ENCODE data around the gene EPS8. TPM values are rescaled to one million over a fixed set of nuclear protein-coding genes. Genes with fewer than 3 reads are reported as not detected.
"Not testable (repeated sequence)": the region's sequence is repeated elsewhere in the genome, so short reads cannot be mapped to it uniquely, and the experiment has no call there.

The EPS8 gene
- total RNA-seq, 1 experiment from 2014 or later, result 85.3 TPM

- Mint-ChIP-seq H3K36me3 (ENCODE audit: insufficient read depth, unreplicated experiment) (no peaks in the 10 kb centered on the region), H3K9me3 (ENCODE audit: unreplicated experiment) (peaks cover 12% of the 10 kb centered on the region), H3K27me3 (ENCODE audit: insufficient read depth, unreplicated experiment) (no peaks in the 10 kb centered on the region), H3K27ac (ENCODE audit: low read depth, unreplicated experiment) (no peak overlapping the region), H3K4me3 (ENCODE audit: unreplicated experiment) (no peak overlapping the region), H3K4me1 (ENCODE audit: insufficient read depth, unreplicated experiment) (peaks cover 41% of the 10 kb centered on the region)
- ChIA-PET CTCF (interaction anchor here (0.7 kb wide), 1 partner anchor 587 kb away, joined by 3 read pairs; no protein-coding TSS in a partner anchor), POLR2A (interaction anchor here (0.8 kb wide), 1 partner anchor 13 kb away, joined by 3 read pairs; no protein-coding TSS in a partner anchor)
- intact Hi-C loops (cut with micrococcal nuclease), result no loop called here
- TF ChIP-seq CTCF (IDR thresholded peaks at IDR 0.05; ENCODE audit: unreplicated experiment), result no peak
- DNase-seq (ENCODE audit: unreplicated experiment), result no peak
- BruUV-seq (replicated peaks), result no TSS peak
Observed at GRCh38 chr12:15767301-15767700, 21.9 kb downstream of the EPS8 start.

GRCh38 chr12:15763328-15763727, 25.9 kb downstream of the EPS8 start:
- Mint-ChIP-seq H3K27ac (ENCODE audit: low read depth, unreplicated experiment) (no peak overlapping the region), H3K4me1 (ENCODE audit: insufficient read depth, unreplicated experiment) (peaks cover 24% of the 10 kb centered on the region), H3K27me3 (ENCODE audit: insufficient read depth, unreplicated experiment) (no peaks in the 10 kb centered on the region), H3K36me3 (ENCODE audit: insufficient read depth, unreplicated experiment) (no peaks in the 10 kb centered on the region), H3K4me3 (ENCODE audit: unreplicated experiment) (no peak overlapping the region), H3K9me3 (ENCODE audit: unreplicated experiment) (peaks cover 30% of the 10 kb centered on the region)
- intact Hi-C loops (cut with micrococcal nuclease), result no loop called here
- ChIA-PET POLR2A (interaction anchor here (0.7 to 1.2 kb wide), 3 partner anchors 18 to 148 kb away, joined by 3 read pairs; partner anchors contain the start of gene DERA), CTCF (interaction anchor here (0.6 to 1.7 kb wide), 2 partner anchors 9 to 126 kb away, joined by 3 to 9 read pairs; no protein-coding TSS in a partner anchor)
- no TSS peak for BruUV-seq (replicated peaks)
- no peak for DNase-seq (ENCODE audit: unreplicated experiment)
- no peak for TF ChIP-seq CTCF (IDR thresholded peaks at IDR 0.05; ENCODE audit: unreplicated experiment)

- H3K9me3 Mint-ChIP-seq (ENCODE audit: unreplicated experiment), result peaks cover 30% of the 10 kb centered on the region
- CTCF ChIA-PET, result interaction anchor here (0.6 to 1.6 kb wide), 2 partner anchors 11 to 23 kb away, joined by 3 to 6 read pairs; no protein-coding TSS in a partner anchor
- H3K36me3 Mint-ChIP-seq (ENCODE audit: insufficient read depth, unreplicated experiment); DNase-seq (ENCODE audit: unreplicated experiment); H3K27me3 Mint-ChIP-seq (ENCODE audit: insufficient read depth, unreplicated experiment); H3K4me3 Mint-ChIP-seq (ENCODE audit: unreplicated experiment); BruUV-seq (replicated peaks); H3K27ac Mint-ChIP-seq (ENCODE audit: low read depth, unreplicated experiment); POLR2A ChIA-PET; intact Hi-C loops (cut with micrococcal nuclease): not testable (repeated sequence)
- peaks cover 27% of the 10 kb centered on the region for H3K4me1 Mint-ChIP-seq (ENCODE audit: insufficient read depth, unreplicated experiment)
Observed at GRCh38 chr12:15762162-15762561, 27.0 kb downstream of the EPS8 start.

GRCh38 chr12:15757553-15758255, 31.5 kb downstream of the EPS8 start:
- Mint-ChIP-seq H3K4me1 (ENCODE audit: insufficient read depth, unreplicated experiment) (peaks cover 49% of the 10 kb centered on the region), H3K4me3 (ENCODE audit: unreplicated experiment) (no peak overlapping the region), H3K36me3 (ENCODE audit: insufficient read depth, unreplicated experiment) (no peaks in the 10 kb centered on the region), H3K27ac (ENCODE audit: low read depth, unreplicated experiment) (peak overlapping the region; percentile 63), H3K27me3 (ENCODE audit: insufficient read depth, unreplicated experiment) (no peaks in the 10 kb centered on the region), H3K9me3 (ENCODE audit: unreplicated experiment) (peaks cover 22% of the 10 kb centered on the region)
- POLR2A ChIA-PET, result interaction anchor here (0.6 to 2.1 kb wide), 10 partner anchors 9 to 153 kb away, joined by 3 to 10 read pairs (median 5); partner anchors contain the start of genes DERA and EPS8
- DNase-seq (ENCODE audit: unreplicated experiment), result peak; percentile 92
- intact Hi-C loops (cut with micrococcal nuclease), result no loop called here
- CTCF ChIA-PET, result interaction anchor here (0.5 to 2.4 kb wide), 10 partner anchors 13 to 117 kb away, joined by 3 to 12 read pairs (median 3); no protein-coding TSS in a partner anchor
- no TSS peak for BruUV-seq (replicated peaks)
- TF ChIP-seq CTCF (IDR thresholded peaks at IDR 0.05; ENCODE audit: unreplicated experiment), result no peak

Data from MCF 10A (cell line).